Muscle of back (tissue), 11 donors: ENCODE measurements around the gene MPPED1. TPM values are rescaled to one million over a fixed set of nuclear protein-coding genes. Genes with fewer than 3 reads are reported as not detected.

ENCODE experiments used
- DNase-seq, 3 donors: peaks; one replicate each; pipeline versions ENCODE4 v3.0.0 to v3.0.0-alpha.2; 2013
- polyA plus RNA-seq, 10 donors: library from polyadenylated mRNA; unstranded; fragments of 120-200 nt; gene quantifications; one replicate each; pipeline ENCODE4 v1.2.1, GENCODE V29; 2013; ENCODE audit not compliant: insufficient read length in 10 of 10

Gene MPPED1
- polyA plus RNA-seq, 10 donors: 0.27 to 4.8 (median 0.45) TPM

DNA sequence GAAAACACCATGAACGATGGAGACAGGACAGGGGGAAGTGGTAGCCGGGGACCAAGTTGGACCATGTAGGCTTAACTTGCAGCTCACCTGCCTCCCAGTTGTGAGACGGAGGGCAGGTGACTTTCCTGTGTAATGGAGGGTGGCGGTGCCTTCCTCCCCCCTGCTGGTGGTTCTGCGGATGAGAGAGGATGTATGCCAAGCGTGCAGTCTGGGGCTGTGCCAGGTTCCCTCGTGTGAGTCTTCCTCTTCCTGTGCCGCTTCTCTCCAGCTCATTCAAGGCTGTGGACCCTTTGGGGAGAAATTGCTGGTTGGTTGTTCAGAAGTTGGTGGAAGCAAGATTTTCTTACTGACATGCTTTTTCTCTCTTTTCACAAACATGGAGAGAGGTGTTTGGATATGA lies 35.1 kb downstream of the MPPED1 start:
- DNase-seq: no peak

DNA sequence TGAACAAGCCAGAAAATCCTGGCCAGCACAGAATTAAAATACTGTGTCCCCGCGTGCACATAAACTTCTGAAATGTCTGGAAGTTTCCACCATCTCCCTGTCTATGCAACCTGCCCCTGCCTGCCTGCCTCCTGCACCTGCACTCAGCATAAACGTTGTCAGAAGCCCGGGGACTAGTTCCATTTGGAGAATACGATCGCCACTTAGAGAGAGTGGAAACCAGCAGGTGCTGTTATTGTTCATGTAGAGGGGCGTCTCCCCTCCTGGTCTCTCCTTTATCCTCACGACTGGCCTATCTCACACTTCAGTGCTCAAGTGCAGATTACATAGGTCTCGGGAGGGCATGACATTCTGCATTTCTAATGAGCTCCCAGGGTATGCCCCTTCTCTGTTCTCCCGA lies 35.6 kb downstream of the MPPED1 start:
- no peak for DNase-seq

DNA sequence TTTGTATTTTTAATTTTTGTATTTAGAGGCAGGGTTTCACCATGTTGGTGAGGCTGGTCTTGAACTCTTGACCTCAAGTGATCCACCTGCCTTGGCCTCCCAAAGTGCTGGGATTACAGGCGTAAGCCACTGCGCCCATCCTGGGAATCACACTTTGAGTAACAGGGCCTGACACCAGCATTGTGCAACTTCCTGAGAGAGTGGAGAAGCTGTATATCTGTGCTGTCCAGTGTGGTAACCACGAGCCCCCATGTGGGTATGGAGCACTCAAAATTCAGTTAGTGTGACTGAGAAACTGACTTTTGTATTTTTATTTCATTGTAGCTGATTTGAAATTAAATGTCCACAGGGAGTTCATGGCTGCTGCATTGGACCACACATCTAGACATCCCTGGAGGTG lies 36.2 kb downstream of the MPPED1 start:
- no peak for DNase-seq

DNA sequence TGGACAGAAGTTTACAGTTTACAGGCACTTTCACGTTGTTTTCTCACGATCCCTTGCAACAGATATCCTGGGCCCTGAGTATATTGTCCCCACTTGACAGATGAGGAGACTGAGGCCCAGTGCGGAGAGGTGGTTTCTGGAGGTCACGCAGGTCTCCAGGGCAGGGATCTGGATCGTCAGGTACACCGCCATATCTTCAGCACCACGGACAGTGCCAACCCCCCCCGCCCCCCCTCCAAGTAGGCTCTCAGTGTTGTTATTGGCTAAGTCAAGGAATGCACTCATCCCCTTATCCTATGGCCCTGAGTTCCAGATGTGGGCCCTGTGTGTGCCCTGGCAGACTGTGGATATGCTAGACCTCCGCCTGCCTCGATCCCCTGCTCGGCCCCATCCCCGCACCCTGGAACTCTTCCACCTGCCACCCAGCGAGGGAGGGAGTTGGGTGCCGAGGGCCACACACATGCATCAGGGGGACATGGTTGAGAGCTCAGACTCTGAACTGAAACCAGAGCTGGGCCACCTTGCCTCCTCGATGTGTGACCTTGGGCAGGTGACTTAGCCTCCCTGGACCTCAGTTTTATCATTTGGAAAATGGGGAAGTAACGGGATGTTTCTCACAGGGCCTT lies 37.5 kb downstream of the MPPED1 start:
- DNase-seq: no peak

DNA sequence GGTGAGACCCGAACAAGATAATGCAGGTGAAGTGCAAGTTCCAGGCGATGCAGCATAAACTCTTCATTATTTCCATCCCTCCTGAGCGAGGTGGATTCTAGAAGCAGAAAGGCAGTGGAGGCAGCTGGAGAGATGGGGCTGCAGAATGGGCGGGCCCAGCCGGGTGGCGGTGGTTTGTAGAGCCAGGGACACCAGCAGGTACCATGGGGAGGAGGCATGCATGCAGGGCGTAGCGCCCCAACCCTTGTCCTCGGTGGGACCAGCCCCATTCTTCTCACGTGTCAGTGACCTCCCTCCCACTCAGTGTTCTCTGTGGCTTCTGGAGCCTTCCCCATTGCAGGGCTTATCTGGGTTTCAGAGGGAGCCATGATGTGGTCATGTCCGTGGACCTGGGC lies 38.0 kb downstream of the MPPED1 start:
- no peak for DNase-seq

DNA sequence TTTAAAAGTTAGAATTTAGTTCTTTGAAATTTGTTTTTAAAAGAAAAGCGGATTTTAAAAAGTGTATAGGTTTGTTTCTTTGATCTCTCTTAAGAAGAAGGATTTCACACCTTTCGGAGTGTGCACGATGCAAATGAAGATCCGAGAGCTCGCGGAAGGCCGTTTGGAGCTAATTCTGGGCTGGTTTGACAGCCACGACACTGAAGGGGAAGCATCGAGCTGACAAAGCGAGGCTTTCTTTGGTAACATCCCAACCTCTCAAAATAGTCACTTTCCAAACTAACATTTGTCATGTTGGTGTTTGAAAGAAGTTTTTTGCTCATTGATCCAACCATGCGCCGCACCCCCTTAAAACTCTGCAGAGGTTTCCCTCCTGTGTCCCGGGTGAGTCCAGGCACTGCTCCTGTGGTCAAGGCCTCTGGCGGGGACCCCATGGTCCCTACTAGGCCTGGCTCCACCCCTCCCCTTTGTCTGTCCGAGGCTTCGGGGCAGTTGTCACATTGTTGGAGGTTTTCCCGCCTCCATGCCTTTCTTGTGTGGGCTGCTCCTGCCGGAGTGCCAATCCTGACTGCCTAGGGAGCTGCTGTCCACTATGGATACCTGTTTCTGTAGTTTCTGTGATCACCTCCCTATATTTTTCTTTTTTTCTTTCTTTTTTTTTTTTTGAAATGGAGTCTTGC lies 39.7 kb downstream of the MPPED1 start:
- no peak for DNase-seq

DNA sequence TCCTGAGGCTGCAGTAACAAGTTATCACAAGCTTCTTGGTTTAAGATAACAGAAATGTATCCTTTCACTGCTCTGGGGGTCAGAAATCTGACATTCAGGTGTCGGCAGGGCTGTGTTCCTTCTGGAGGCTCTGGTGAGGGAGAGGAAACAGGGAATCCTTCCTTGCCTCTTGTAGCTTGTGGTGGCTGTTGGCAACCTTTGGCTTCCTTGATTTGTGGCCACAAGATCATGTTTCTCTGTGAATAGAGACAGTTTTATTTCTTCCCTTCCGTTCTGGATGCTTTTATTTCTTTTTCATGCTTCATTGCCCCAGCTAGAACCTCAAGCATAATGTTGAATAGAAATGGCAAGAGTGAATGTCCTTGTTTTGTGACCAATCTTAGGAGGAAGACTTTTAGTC lies 44.0 kb downstream of the MPPED1 start:
- DNase-seq: no peak

DNA sequence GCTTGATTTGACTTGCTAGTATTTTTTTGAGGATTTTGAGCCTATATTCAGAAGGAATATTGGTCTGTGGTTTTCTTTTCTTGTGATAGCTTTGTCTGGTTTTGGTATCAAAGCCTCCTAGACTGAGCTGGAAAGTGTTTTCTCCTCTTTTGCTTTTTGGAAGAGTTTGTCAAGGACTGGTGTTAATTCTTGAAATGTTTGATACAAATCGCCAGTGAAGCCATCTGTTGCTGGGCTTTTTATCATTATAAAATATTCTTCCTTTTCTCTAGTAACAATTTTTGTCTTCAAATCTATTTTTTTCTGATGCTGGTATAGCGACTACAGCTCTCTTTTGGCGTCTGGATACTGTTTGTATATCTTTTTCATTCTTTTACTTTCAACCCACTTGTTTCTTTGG lies 45.2 kb downstream of the MPPED1 start:
- DNase-seq: no peak

DNA sequence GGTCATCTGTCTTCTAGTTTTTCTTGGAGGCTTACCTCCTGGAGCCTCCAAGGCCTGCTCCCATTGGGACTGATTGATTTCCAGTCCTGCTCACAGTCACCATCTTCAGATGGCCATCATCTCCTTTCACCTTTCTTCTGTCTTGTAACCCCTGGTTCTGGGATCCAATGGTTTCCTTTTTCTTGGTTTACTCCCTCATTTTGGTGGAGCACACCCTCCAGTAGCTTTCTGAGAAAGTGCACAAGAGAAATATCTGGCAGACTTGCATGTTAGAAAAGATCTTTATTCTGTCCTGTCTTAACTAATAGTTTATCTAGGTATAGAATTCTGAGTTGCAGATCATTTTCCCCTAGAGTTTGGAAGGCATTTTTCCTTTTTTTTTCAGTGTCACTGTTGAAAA lies 50.9 kb downstream of the MPPED1 start:
- no peak for DNase-seq

DNA sequence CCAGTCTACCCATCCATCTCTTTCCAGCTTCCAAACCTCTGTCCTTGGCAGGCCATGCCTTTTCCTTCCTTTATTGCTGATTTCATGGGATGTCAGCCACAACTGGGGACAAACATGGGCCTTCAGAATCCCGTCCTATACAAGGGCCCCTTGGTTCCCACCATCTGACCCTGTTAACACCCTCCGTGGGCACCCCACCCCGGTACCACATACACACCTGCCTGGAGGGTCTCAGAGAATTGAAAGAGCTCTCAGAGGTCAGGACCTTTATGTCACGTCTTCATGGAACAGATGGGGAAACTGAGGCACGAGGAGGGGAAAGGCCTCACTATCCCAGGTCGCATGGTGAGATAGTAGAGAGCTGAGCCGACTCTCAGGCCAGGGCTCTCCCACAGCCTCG lies 53.0 kb downstream of the MPPED1 start:
- no peak for DNase-seq

DNA sequence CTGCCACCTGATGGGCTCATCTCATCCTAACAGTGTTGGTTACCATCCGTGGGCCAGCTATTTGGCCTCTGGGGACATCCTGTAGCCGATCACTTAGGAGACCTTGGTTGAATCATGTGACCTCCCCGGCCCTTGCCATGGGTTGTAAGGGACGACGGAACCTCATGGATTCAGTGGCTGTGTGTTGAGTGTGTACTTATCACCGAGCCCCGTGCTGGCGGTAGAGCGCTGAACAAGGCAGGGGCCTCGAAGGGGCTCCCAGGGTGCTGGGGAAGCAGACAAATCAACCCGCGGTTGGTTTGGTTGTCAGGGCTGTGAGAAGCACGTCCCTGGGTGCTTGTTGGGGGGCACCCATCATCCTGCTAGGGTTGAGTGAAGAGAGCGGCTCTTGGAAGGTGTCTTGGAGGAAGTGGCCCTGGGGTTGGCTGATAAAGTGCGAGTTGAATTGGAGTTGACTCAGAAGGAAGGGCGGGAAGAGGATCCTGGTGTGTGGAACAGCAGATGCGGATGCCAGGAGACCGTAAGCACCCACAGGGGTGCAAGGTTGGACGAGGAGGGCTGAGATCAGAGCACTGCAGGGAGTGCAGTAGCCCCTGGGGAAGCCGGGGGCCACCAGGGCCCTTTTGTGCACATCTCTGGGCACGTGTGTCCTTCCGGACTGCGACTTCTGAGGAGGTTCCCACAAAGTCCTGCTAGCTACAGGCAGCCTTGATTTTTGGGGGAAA lies 53.6 kb downstream of the MPPED1 start:
- no peak for DNase-seq

DNA sequence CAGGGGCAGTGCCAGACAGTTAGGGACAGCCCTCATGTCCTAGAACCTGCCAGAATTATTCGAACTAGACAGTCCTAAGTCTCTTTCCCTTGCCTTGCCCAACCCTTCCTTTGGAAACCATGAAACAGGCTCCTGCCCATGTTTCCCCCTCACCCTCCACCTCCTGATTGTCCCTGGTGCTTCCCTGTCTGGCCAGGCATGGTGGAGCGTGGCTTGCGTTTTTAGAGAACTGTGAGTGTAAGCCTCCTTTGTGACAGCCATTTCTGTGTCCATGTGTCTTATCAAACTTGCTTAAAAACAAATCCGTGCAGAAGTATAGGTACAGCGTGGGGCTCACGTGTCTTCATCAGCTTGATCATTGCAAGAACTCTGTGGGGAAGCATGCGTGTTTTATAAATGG lies 54.9 kb downstream of the MPPED1 start:
- DNase-seq: no peak

DNA sequence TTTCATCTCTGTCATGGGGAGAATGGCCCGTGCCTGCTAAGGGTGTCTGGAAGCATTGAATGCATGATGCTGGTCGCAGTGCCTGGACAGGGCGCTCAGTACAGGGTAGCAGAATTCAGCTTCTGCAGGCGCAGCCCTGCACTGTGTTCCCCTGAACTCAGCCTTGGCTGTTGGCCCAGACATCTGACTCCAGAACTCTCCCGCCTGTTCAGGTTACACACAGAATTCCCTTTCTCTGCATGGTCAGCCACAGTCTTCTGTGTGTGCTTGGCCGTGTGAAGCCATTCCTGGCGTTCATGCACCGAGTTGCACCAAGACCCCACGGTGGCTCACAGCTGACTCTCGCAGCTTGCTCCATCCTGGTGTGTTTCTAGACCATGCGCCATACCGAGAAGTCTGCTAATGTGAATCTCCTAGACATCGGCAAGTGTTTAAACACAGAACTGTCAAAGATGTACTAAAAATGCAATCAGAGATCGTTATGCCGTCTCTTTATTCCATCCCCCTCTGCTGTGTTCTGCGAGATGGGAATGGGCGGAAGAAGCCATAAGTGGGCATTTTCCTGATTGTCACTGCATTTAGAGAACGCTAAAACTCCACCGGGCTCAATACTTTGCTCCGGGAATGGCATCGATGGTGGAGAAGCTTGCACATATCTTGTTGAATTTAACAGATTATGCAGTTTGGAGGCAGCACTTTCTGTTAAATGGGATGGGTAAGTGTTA lies 55.6 kb downstream of the MPPED1 start:
- peak in 2 of 3 donors; percentile 42 to 73 for DNase-seq

DNA sequence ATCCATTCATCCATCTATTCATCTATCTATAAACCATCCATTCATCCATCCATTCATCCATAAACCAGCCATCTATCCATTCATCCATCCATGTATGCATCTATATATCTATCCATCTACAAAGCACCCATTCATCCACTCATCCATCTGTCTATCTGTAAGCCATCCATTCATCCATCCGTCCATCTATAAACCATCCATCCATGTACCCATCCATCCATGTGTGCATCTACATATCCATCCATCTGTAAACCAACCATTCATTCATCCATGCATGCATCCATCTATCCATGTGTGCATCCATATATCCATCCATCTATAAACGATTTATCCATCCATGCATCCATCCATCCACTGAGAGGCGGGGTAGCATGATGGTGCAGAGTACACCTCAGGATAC lies 58.4 kb downstream of the MPPED1 start:
- no peak for DNase-seq

DNA sequence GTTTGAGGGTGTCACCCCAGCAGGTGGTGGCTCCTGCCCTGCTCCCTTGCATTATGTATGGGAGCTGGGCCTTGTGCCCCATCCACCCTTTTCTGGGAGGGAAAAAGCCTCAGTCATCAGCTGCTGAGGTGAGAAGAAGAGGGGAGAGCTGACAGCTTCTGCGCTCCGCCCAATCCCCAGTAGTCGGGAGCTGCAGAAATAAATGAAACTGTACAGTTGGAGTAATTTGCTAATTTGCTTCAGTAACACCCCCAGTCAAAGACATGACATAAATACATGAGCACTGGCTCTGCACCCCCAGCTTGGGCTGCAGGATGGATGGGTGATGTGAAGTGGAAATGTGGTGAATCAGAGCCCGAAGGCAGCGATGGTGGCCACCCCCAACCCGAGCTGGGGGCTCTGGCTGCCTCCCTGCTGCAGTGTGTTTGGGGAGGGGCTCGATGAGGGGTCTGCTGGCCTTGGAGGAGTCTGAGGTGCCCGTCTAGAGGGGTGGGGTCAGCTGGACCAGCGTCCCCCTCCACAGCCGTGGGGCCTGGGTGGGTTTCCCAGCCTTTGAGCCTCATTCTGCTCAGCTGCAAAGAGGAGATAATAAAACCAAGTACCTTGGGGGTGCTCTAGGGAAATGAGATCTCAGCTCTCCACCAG lies 59.2 kb downstream of the MPPED1 start:
- DNase-seq: no peak

DNA sequence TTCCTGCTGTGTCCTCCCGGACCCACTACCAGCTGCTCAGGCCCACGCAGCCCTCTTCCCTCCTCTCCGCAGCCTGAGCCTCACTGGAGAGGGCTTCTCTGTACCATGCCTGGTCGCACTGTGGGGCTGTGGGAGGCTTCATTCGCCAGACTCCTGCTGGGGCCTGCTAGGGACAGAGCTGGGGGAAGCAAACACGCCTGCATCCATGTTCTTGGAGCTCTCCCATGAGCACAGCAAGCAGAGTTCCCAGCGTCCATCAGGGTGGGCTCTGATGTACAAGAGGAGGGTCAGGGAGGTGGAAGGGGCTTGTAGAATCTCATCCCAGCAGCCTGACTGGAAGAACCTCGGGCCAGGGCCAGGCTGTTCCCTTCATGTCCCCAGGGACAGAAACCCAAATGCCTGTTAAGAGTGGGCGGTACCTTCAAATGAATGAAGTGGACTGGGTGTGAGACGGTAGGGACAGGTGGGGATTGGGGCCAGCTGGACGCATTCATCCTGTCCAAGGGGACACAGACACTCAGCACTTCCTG lies 59.9 kb downstream of the MPPED1 start:
- no peak for DNase-seq

DNA sequence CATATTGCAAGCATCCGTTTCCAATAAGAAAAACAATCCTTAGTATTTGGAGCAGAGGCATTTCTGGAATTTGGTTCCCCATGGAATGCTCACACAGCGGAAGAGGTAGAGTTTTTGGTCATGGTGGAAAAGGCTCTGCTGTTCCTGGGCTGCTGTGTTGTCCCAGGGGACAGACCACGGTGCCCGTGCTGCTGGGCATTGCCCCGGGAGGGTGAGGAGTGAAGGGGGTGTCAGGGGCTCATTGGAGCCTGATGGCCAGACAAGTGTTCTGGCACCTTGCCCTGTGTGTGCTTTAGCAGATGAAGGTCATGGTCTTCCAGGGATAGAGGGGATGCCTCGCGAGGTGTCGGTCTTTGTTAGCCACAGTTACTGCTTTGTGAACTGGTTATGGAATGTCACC lies 61.2 kb downstream of the MPPED1 start:
- no peak for DNase-seq

DNA sequence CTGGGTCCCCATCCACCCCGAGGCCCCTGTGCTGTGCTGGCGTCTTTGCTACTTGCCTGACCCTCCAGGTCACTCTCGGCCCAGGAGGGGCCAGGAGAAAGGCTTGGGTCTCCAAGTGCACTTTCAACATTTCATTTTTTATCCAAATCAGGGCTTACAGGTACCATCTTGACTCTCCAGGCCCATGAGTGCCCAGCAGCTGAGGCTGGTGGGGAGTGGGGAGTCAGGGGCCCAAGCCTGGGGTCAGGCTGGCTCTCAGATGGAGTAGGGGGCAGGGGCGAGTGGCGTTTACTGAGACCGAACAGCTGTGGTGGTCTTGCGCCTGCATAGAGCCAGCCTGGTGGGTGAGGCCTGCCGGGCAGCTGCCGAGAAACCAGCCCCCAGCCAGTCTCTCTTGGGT lies 61.6 kb downstream of the MPPED1 start:
- no peak for DNase-seq

DNA sequence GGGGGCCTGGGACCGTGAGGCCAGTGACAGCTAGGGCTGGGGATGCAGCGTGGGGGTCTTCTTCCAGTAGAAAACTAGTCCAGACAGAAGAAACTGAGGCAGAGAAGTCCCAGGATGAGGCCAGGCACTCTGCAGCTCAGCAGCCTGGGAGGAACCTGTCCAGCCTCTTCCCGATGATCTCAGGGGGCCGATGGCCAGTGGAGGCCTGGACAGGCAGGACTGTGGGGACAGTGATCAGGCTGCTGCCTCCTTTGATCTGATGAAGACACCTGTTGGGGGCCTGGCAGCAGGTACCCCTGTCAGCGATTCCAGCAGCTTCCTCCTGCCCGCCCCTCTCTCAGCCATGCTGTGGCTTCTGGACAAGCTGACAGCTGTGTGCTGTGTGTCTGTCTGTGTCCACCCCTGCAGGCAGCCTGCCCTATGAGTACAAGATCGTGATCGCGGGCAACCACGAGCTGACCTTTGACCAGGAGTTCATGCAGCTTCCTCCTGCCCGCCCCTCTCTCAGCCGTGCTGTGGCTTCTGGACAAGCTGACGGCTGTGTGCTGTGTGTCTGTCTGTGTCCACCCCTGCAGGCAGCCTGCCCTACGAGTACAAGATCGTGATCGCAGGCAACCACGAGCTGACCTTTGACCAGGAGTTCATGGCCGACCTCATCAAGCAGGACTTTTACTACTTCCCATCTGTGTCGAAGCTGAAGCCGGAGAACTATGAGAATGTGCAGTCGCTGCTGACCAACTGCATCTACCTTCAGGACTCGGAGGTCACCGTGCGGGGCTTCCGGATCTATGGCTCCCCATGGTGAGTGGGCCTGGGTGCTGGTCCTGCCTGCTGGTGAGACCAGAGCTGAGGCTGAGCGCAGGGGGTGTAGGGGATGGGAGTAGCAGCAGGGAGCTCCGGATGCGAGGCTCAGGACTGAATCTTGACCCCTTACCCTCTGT lies 62.6 kb downstream of the MPPED1 start:
- DNase-seq: no peak

DNA sequence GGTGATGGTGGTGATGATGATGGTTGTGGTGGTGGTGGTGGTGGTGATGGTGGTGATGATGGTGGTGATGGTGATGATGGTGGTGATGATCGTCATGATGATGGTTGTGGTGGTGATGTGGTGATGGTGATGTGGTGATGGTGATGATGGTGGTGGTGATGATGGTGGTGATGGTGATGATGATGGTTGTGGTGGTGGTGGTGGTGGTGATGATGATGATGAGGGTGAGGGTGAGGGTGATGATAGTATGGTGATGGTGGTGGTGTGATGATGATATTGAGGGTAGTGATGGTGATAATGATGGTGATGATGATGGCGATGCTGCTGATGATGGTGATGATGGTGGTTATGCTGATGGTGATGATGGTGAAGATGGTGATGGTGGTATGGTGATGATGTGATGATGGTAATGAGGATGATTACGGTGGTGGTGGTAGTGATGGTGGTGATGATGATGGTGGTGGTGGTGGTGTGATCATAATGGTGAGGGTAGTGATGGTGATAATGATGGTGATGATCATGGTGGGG lies 63.8 kb downstream of the MPPED1 start:
- DNase-seq: no peak
